Testis (tissue), 3 donors: ENCODE measurements around the gene EIF4G1. TPM values are rescaled to one million over a fixed set of nuclear protein-coding genes. Genes with fewer than 3 reads are reported as not detected.

Experiments
- DNase-seq: peaks from one replicate; pipeline ENCODE4 v3.0.0-alpha.2; 2019
- H3K27ac ChIP-seq, 2 donors: fragments of 200-600 bp; sonication (generic); one replicate each; pipeline ENCODE4 v1.5.1; 2019
- H3K27me3 ChIP-seq: fragments of 200-600 bp; sonication (generic); one replicate; pipeline ENCODE4 v1.5.1; 2019
- H3K36me3 ChIP-seq: fragments of 200-600 bp; sonication (generic); one replicate; pipeline ENCODE4 v1.5.1; 2017; ENCODE audit warnings: low read depth; ENCODE audit errors: missing control alignments
- H3K4me1 ChIP-seq: fragments of 200-600 bp; sonication (generic); one replicate; pipeline ENCODE4 v1.5.1; 2019
- H3K4me3 ChIP-seq, 2 donors: fragments of 200-600 bp; sonication (generic); one replicate each; pipeline ENCODE4 v1.5.1; 2017 to 2019
- H3K9me3 ChIP-seq: fragments of 200-600 bp; sonication (generic); one replicate; pipeline ENCODE4 v1.5.1; 2017
- CTCF ChIP-seq, 3 experiments: fragments of 450-650 bp in 2 of 3; fragments of 200-600 bp in 1 of 3; sonication (generic) in 1 of 3; IDR thresholded peaks; one replicate each; pipeline ENCODE4 v1.5.1; 2016 to 2019; ENCODE audit warnings: antibody characterized with exemption in 3 of 3, mild to moderate bottlenecking in 2 of 3, moderate library complexity in 1 of 3
- POLR2A ChIP-seq: fragments of 450-650 bp; IDR thresholded peaks from one replicate; pipeline ENCODE4 v1.6.1; 2017; ENCODE audit warnings: antibody characterized with exemption, mild to moderate bottlenecking, moderate library complexity
- WGBS, 2 donors: methylation state at CpG; one replicate each; pipeline ENCODE4 v1.1.5; 2018; 5-methylcytosine and 5-hydroxymethylcytosine counted together
- intact Hi-C: fragments of 100-400 bp; cut with DNase I; formaldehyde crosslinking; loops from one replicate; pipeline ENCODE4 v1.15.1; 2023; ENCODE audit warnings: low total_unique reads
- polyA plus RNA-seq: library from polyadenylated mRNA; stranded (reverse); fragments of 350-450 nt; fragmentation: Illumina TruSeq; extraction: RNeasy Lipid Tissue Mini Kit (QIAGEN cat#74804); gene quantifications from one replicate; pipeline ENCODE4 v1.2.3, GENCODE V29; 2014; ENCODE audit warnings: low read depth, low replicate concordance; ENCODE audit not compliant: insufficient read depth
- total RNA-seq, 2 donors: library from RNA; depleted of rRNA; stranded (reverse); fragments of >200 nt; gene quantifications; one replicate each; pipeline ENCODE4 v1.2.3, GENCODE V29; 2016

The EIF4G1 gene
- total and polyA plus RNA-seq, 3 donors from 2014 or later = 255 to 295 (median 295) TPM

DNA sequence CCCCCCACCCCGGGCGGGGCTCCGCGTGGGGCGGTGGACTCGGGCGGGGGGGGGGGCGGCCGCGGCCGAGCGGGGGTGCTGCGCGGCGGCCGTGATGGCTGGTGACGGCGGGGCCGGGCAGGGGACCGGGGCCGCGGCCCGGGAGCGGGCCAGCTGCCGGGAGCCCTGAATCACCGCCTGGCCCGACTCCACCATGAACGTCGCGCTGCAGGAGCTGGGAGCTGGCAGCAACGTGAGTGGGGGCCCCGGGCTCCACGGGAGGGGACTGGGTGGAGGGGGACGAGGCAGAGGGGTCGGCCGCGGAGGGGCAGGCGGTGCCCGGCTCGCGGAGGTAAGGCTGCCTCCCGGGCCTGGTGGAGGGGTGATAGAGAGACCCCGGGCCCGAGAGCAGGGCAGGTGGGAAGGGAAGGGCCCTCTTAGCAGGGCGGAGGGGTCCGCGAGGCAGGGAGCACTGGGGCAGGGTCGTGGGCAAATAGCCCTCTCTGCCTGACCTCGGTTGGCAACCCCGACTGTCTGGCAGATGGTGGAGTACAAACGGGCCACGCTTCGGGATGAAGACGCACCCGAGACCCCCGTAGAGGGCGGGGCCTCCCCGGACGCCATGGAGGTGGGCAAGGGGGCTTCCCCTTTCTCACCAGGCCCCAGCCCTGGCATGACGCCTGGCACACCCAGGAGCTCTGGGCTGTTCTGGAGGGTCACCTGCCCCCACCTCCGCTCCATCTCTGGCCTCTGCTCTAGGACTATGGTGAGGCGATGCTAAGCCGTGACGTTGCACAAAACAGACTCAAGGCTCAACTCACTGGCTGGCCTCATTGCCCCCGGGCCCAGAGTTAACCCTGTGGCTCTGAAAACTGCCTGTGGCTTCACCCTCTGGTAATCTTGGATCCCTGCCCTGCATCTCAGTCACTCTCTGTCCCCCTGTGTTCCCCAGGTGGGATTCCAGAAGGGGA, 38.2 kb upstream of the EIF4G1 start, which contains the start of gene ECE2:
TSS of gene ECE2 (plus strand) at position 62 of the 950 bp plus-strand sequence. CDS start at position 194, 132 bp downstream.
- Histone ChIP-seq H3K9me3 (no peaks in the 10 kb centered on the region), H3K27me3 (no peaks in the 10 kb centered on the region), H3K4me3 (peak within 1 kb of the TSS; percentile 15 to 29), H3K27ac (no peak within 1 kb of the TSS), H3K4me1 (no peaks in the 10 kb centered on the region), H3K36me3 (no peaks in the 10 kb centered on the region)
- DNase-seq = no peak
- TF ChIP-seq POLR2A = no peak
- TF ChIP-seq CTCF (IDR thresholded peaks at IDR 0.05) = no peak
- intact Hi-C loops = no loop called here
- 12 to 60% methylated on average over 1 to 45 of the region's 65 CpGs for WGBS, 2 donors

DNA sequence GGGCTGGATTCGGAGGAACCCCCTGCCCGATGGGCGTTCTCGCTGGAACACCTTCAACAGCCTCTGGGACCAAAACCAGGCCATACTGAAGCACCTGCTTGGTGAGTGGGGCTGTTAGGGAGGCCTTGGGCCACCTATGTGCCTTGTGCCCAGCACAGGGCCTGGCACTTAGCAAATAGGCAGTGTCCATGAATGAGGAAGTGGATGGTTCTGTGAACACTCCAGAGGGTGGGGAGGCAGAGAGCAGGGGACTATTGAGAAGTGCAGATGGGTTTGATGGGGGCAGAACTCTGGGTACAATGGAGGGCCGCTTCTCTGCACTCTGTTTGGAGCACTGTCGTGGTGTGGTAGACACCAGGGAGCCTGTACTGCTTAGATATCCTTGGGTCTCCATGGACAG, 37.0 kb upstream of the EIF4G1 start:
- intact Hi-C loops = no loop called here
- H3K9me3 ChIP-seq = no peaks in the 10 kb centered on the region
- no peak for DNase-seq
- TF ChIP-seq POLR2A (no peak), CTCF (IDR thresholded peaks at IDR 0.05) (no peak)
- 84 to 94% methylated on average over 6 of the region's 6 CpGs for WGBS, 2 donors
- no peaks in the 10 kb centered on the region for H3K4me1 ChIP-seq
- H3K36me3 ChIP-seq = no peaks in the 10 kb centered on the region
- no peak overlapping the region for H3K27ac ChIP-seq
- no peak overlapping the region for H3K4me3 ChIP-seq
- H3K27me3 ChIP-seq = no peaks in the 10 kb centered on the region

DNA sequence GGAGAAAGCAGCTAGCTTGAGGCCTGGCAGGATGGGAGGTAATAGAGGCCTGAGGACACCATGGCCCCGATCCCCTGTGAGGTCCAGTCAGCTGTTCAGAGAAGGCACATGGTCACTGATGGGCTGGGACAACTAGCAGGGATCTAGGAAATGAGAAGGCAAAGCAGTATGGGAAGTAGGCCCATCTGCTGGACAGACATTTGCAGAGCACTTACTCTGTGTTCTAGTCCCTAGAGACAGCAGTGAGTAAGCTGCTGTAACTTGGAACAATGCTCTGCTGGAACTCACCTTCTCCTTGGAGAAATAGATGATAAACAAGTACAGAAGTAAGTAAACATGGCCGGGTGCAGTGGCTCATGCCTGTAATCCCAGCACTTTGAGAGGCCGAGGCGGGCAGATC, 31.5 kb upstream of the EIF4G1 start:
- TF ChIP-seq POLR2A (no peak), CTCF (IDR thresholded peaks at IDR 0.05) (no peak)
- 89 to 95% methylated on average over 4 of the region's 4 CpGs for WGBS, 2 donors
- intact Hi-C loops = no loop called here

DNA sequence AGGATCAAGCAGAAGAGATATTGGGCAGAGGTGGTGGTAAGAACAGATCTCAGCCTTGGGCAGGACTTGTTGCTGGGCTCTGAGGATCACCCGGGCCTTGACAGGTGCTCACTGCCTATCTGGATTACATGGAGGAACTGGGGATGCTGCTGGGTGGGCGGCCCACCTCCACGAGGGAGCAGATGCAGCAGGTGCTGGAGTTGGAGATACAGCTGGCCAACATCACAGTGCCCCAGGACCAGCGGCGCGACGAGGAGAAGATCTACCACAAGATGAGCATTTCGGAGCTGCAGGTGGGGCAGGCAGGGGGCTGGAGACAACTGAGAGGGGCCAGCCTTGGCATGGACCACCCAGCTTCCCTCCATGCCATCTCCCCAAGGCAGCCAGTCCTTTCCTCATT, 30.7 kb upstream of the EIF4G1 start:
- no peak for DNase-seq
- Histone ChIP-seq H3K4me3 (no peak overlapping the region), H3K27me3 (no peaks in the 10 kb centered on the region), H3K9me3 (no peaks in the 10 kb centered on the region), H3K27ac (no peak overlapping the region), H3K36me3 (no peaks in the 10 kb centered on the region), H3K4me1 (no peaks in the 10 kb centered on the region)
- 84 to 90% methylated on average over 8 of the region's 8 CpGs for WGBS, 2 donors
- intact Hi-C loops = no loop called here
- no peak for TF ChIP-seq POLR2A
- no peak for TF ChIP-seq CTCF (IDR thresholded peaks at IDR 0.05)

More for the DNA sequence above, 31.5 kb upstream of the EIF4G1 start:
- no peaks in the 10 kb centered on the region for H3K36me3 ChIP-seq
- no peak overlapping the region for H3K27ac ChIP-seq
- no peak for DNase-seq
- no peaks in the 10 kb centered on the region for H3K27me3 ChIP-seq
- no peaks in the 10 kb centered on the region for H3K4me1 ChIP-seq
- H3K9me3 ChIP-seq = no peaks in the 10 kb centered on the region
- no peak overlapping the region for H3K4me3 ChIP-seq
